Measurements from ENCODE around the gene PPFIBP2.
A peak's percentile ranks its signal among the peaks of the same experiment; 100 is the strongest.

Gene PPFIBP2

GRCh38 chr11:7604331-7604955, 90.6 kb downstream of the PPFIBP2 start:
- DNase-seq, result no peak

GRCh38 chr11:7605186-7605943, 91.6 kb downstream of the PPFIBP2 start:
- no peak for DNase-seq

- DNase-seq, result no peak
These were observed 92.7 kb downstream of the PPFIBP2 start for GRCh38 chr11:7606496-7606895.

GRCh38 chr11:7609015-7609414, 95.2 kb downstream of the PPFIBP2 start:
- DNase-seq, result no peak

GRCh38 chr11:7609521-7609920, 95.7 kb downstream of the PPFIBP2 start:
- DNase-seq, result no peak

GRCh38 chr11:7610393-7610792, 96.6 kb downstream of the PPFIBP2 start:
- no peak for DNase-seq

- no peak for DNase-seq
These were observed 97.6 kb downstream of the PPFIBP2 start for GRCh38 chr11:7611411-7611810.

- peak; percentile 81 for DNase-seq
These were observed 98.4 kb downstream of the PPFIBP2 start for GRCh38 chr11:7612056-7612660.

GRCh38 chr11:7612661-7613393, 99.0 kb downstream of the PPFIBP2 start:
- peak; percentile 82 for DNase-seq

GRCh38 chr11:7613394-7613720, 99.6 kb downstream of the PPFIBP2 start:
- DNase-seq, result no peak

- no peak for DNase-seq
These were observed 100.9 kb downstream of the PPFIBP2 start for GRCh38 chr11:7614656-7615055.

- no peak for DNase-seq
These were observed 103.2 kb downstream of the PPFIBP2 start for GRCh38 chr11:7617032-7617431.

GRCh38 chr11:7619322-7619721, 105.5 kb downstream of the PPFIBP2 start:
- no peak for DNase-seq

GRCh38 chr11:7621090-7621489, 107.3 kb downstream of the PPFIBP2 start:
- no peak for DNase-seq

- DNase-seq, result no peak
These were observed 107.8 kb downstream of the PPFIBP2 start for GRCh38 chr11:7621554-7621953.

- no peak for DNase-seq
These were observed 108.9 kb downstream of the PPFIBP2 start for GRCh38 chr11:7622721-7623120.

- no peak for DNase-seq
These were observed 114.9 kb downstream of the PPFIBP2 start for GRCh38 chr11:7628660-7629059.

- no peak for DNase-seq
These were observed 116.2 kb downstream of the PPFIBP2 start for GRCh38 chr11:7630002-7630401.

GRCh38 chr11:7632211-7632610, 118.4 kb downstream of the PPFIBP2 start:
- DNase-seq, result no peak

GRCh38 chr11:7635137-7635536, 121.3 kb downstream of the PPFIBP2 start:
- no peak for DNase-seq

- DNase-seq, result no peak
These were observed 121.9 kb downstream of the PPFIBP2 start for GRCh38 chr11:7635708-7636107.

- DNase-seq, result no peak
These were observed 122.6 kb downstream of the PPFIBP2 start for GRCh38 chr11:7636350-7636749.

- no peak for DNase-seq
These were observed 123.8 kb downstream of the PPFIBP2 start for GRCh38 chr11:7637447-7638157.

All from islet precursor cell (in vitro differentiated cells).